CD8-positive, alpha-beta memory T cell (primary cell): ENCODE results near the gene CAMK2B. TPM values are rescaled to one million over a fixed set of nuclear protein-coding genes. Genes with fewer than 3 reads are reported as not detected.

Source experiments
- CTCF ChIA-PET: fragments of 350-600 bp; sonication (Branson Sonifier 250); formaldehyde crosslinking; loops from one replicate; lab custom pipeline; 2021; ENCODE audit warnings: antibody characterized with exemption; lab: Charles Lee
- POLR2A ChIA-PET: fragments of 350-600 bp; sonication (Branson Sonifier 250); formaldehyde crosslinking; loops from one replicate; lab custom pipeline; 2021; ENCODE audit warnings: antibody characterized with exemption; lab: Charles Lee
- DNase-seq, 5 donors: peaks; one replicate each; pipeline versions ENCODE4 v3.0.0 to v3.0.0-alpha.2; 2020 to 2022; ENCODE audit warnings: mixed read lengths in 1 of 5
- H3K27ac ChIP-seq: one replicate; pipeline ENCODE4 v1.7.0; 2013; ENCODE audit warnings: low read depth, mild to moderate bottlenecking, low read length, moderate library complexity
- H3K27me3 ChIP-seq: 2 replicates; pipeline ENCODE4 v1.7.0; 2013; ENCODE audit warnings: low read length, mild to moderate bottlenecking; ENCODE audit not compliant: insufficient read depth, poor library complexity, severe bottlenecking
- H3K36me3 ChIP-seq: 2 replicates; pipeline ENCODE4 v1.7.0; 2013; ENCODE audit warnings: mild to moderate bottlenecking, low read length, moderate library complexity; ENCODE audit not compliant: insufficient read depth
- H3K4me1 ChIP-seq: 2 replicates; pipeline ENCODE4 v1.7.0; 2013; ENCODE audit warnings: mild to moderate bottlenecking, low read length, moderate library complexity; ENCODE audit not compliant: insufficient read depth
- H3K4me3 ChIP-seq: 2 replicates; pipeline ENCODE4 v1.7.0; 2013; ENCODE audit warnings: mild to moderate bottlenecking, low read length
- H3K9me3 ChIP-seq: 2 replicates; pipeline ENCODE4 v1.7.0; 2013; ENCODE audit warnings: mild to moderate bottlenecking, low read length
- H3K27ac Mint-ChIP-seq, 8 donors: one replicate each; pipeline ENCODE4 v1.8.0; 2020 to 2021; ENCODE audit warnings: mixed read lengths in 8 of 8, mild to moderate bottlenecking in 6 of 8, inconsistent platforms in 3 of 8, moderate library complexity in 3 of 8
- H3K27me3 Mint-ChIP-seq, 2 donors: one replicate each; pipeline ENCODE4 v1.8.0; 2020 to 2021; ENCODE audit warnings: mixed read lengths in 2 of 2, mild to moderate bottlenecking in 1 of 2, moderate library complexity in 1 of 2
- H3K36me3 Mint-ChIP-seq, 3 donors: one replicate each; pipeline ENCODE4 v1.8.0; 2020 to 2021; ENCODE audit warnings: mixed read lengths in 3 of 3, inconsistent platforms in 1 of 3, mild to moderate bottlenecking in 1 of 3
- H3K4me1 Mint-ChIP-seq, 3 donors: one replicate each; pipeline ENCODE4 v1.8.0; 2020 to 2021; ENCODE audit warnings: mixed read lengths in 3 of 3, inconsistent platforms in 1 of 3, mild to moderate bottlenecking in 1 of 3
- H3K4me3 Mint-ChIP-seq, 7 donors: one replicate each; pipeline ENCODE4 v1.8.0; 2020 to 2021; ENCODE audit warnings: mixed read lengths in 7 of 7, mild to moderate bottlenecking in 6 of 7, moderate library complexity in 4 of 7, inconsistent platforms in 2 of 7
- H3K9me3 Mint-ChIP-seq, 5 donors: one replicate each; pipeline ENCODE4 v1.8.0; 2020 to 2022; ENCODE audit warnings: mixed read lengths in 5 of 5, mild to moderate bottlenecking in 3 of 5, moderate library complexity in 2 of 5, inconsistent platforms in 1 of 5
- polyA plus RNA-seq: library from polyadenylated mRNA; unstranded; fragments of 300-500 nt; fragmentation: Illumina TruSeq; gene quantifications from one replicate; pipeline ENCODE4 v1.2.3, GENCODE V29; 2021
- total RNA-seq, 2 experiments: library from RNA; stranded (reverse); gene quantifications; one replicate each; pipeline ENCODE4 v1.2.3, GENCODE V29; 2021

The CAMK2B gene
- total and polyA plus RNA-seq, 3 experiments from 2014 or later: 0.42 to 0.90 TPM; not detected in 1

GRCh38 chr7:44285561-44285960 is 39.8 kb downstream of the CAMK2B start:
- Histone ChIP-seq H3K27me3 (no peaks in the 10 kb centered on the region), H3K27ac (no peak overlapping the region), H3K4me3 (no peak overlapping the region), H3K36me3 (no peaks in the 10 kb centered on the region), H3K9me3 (no peaks in the 10 kb centered on the region), H3K4me1 (no peaks in the 10 kb centered on the region)
- Mint-ChIP-seq H3K27me3 (peaks cover 2% of the 10 kb centered on the region in 2 donors), H3K27ac (no peak overlapping the region), H3K4me3 (no peak overlapping the region), H3K4me1 (no peaks in the 10 kb centered on the region), H3K36me3 (no peaks in the 10 kb centered on the region), H3K9me3 (no peaks in the 10 kb centered on the region)
- CTCF ChIA-PET: no interaction called here
- POLR2A ChIA-PET: no interaction called here
- peak in 1 of 5 donors; percentile 15 for DNase-seq

GRCh38 chr7:44284881-44285541 is 40.4 kb downstream of the CAMK2B start:
- Mint-ChIP-seq H3K4me1 (no peaks in the 10 kb centered on the region), H3K36me3 (no peaks in the 10 kb centered on the region), H3K27ac (no peak overlapping the region), H3K9me3 (no peaks in the 10 kb centered on the region), H3K4me3 (no peak overlapping the region), H3K27me3 (peaks cover 0 to 2% of the 10 kb centered on the region in 2 donors)
- peak in 1 of 5 donors; percentile 30 for DNase-seq
- Histone ChIP-seq H3K4me1 (no peaks in the 10 kb centered on the region), H3K27me3 (no peaks in the 10 kb centered on the region), H3K4me3 (no peak overlapping the region), H3K27ac (no peak overlapping the region), H3K9me3 (no peaks in the 10 kb centered on the region), H3K36me3 (no peaks in the 10 kb centered on the region)
- ChIA-PET POLR2A (no interaction called here), CTCF (no interaction called here)

GRCh38 chr7:44284216-44284615 is 41.2 kb downstream of the CAMK2B start:
- H3K36me3 ChIP-seq: no peaks in the 10 kb centered on the region
- no peaks in the 10 kb centered on the region for H3K27me3 Mint-ChIP-seq
- no peaks in the 10 kb centered on the region for H3K27me3 ChIP-seq
- H3K27ac ChIP-seq: no peak overlapping the region
- ChIA-PET POLR2A (no interaction called here), CTCF (no interaction called here)
- DNase-seq: peak in 1 of 5 donors; percentile 28
- H3K4me1 Mint-ChIP-seq: no peaks in the 10 kb centered on the region
- H3K4me1 ChIP-seq: no peaks in the 10 kb centered on the region
- no peaks in the 10 kb centered on the region for H3K36me3 Mint-ChIP-seq
- H3K27ac Mint-ChIP-seq: peak overlapping the region in 1 of 8 donors; percentile 73
- no peaks in the 10 kb centered on the region for H3K9me3 ChIP-seq
- H3K4me3 Mint-ChIP-seq: no peak overlapping the region
- no peaks in the 10 kb centered on the region for H3K9me3 Mint-ChIP-seq
- H3K4me3 ChIP-seq: no peak overlapping the region

- H3K4me3 ChIP-seq: no peak overlapping the region
These were observed 41.8 kb downstream of the CAMK2B start for GRCh38 chr7:44283381-44284211.

GRCh38 chr7:44282601-44283171 is 42.7 kb downstream of the CAMK2B start:
- no peak overlapping the region for H3K4me3 ChIP-seq
- Mint-ChIP-seq H3K9me3 (no peaks in the 10 kb centered on the region), H3K36me3 (no peaks in the 10 kb centered on the region), H3K27me3 (no peaks in the 10 kb centered on the region), H3K4me3 (no peak overlapping the region), H3K27ac (no peak overlapping the region), H3K4me1 (no peaks in the 10 kb centered on the region)
- no peaks in the 10 kb centered on the region for H3K27me3 ChIP-seq
- no peaks in the 10 kb centered on the region for H3K4me1 ChIP-seq
- H3K27ac ChIP-seq: no peak overlapping the region
- no peaks in the 10 kb centered on the region for H3K36me3 ChIP-seq
- peak in 1 of 5 donors; percentile 35 for DNase-seq
- CTCF ChIA-PET: no interaction called here
- H3K9me3 ChIP-seq: no peaks in the 10 kb centered on the region
- POLR2A ChIA-PET: no interaction called here

More at GRCh38 chr7:44283381-44284211, 41.8 kb downstream of the CAMK2B start:
- Mint-ChIP-seq H3K36me3 (no peaks in the 10 kb centered on the region), H3K9me3 (no peaks in the 10 kb centered on the region), H3K27ac (peak overlapping the region in 1 of 8 donors; percentile 73), H3K4me3 (no peak overlapping the region), H3K27me3 (no peaks in the 10 kb centered on the region), H3K4me1 (no peaks in the 10 kb centered on the region)
- ChIA-PET CTCF (no interaction called here), POLR2A (no interaction called here)
- H3K27ac ChIP-seq: no peak overlapping the region
- no peaks in the 10 kb centered on the region for H3K9me3 ChIP-seq
- peak in 1 of 5 donors; percentile 31 for DNase-seq
- no peaks in the 10 kb centered on the region for H3K36me3 ChIP-seq
- no peaks in the 10 kb centered on the region for H3K4me1 ChIP-seq
- H3K27me3 ChIP-seq: no peaks in the 10 kb centered on the region

- DNase-seq: peak in 1 of 5 donors; percentile 29
- no peaks in the 10 kb centered on the region for H3K36me3 ChIP-seq
- H3K4me3 ChIP-seq: no peak overlapping the region
- POLR2A ChIA-PET: no interaction called here
- Mint-ChIP-seq H3K4me3 (no peak overlapping the region), H3K27me3 (no peaks in the 10 kb centered on the region), H3K36me3 (no peaks in the 10 kb centered on the region), H3K4me1 (no peaks in the 10 kb centered on the region), H3K9me3 (no peaks in the 10 kb centered on the region), H3K27ac (no peak overlapping the region)
- H3K27me3 ChIP-seq: no peaks in the 10 kb centered on the region
- H3K9me3 ChIP-seq: no peaks in the 10 kb centered on the region
- H3K27ac ChIP-seq: no peak overlapping the region
- H3K4me1 ChIP-seq: no peaks in the 10 kb centered on the region
- CTCF ChIA-PET: no interaction called here
These were observed 43.4 kb downstream of the CAMK2B start for GRCh38 chr7:44281811-44282600.

GRCh38 chr7:44280993-44281721 is 44.2 kb downstream of the CAMK2B start:
- H3K27me3 ChIP-seq: no peaks in the 10 kb centered on the region
- peak in 1 of 5 donors; percentile 44 for DNase-seq
- H3K4me1 ChIP-seq: no peaks in the 10 kb centered on the region
- H3K9me3 ChIP-seq: no peaks in the 10 kb centered on the region
- Mint-ChIP-seq H3K27ac (no peak overlapping the region), H3K9me3 (no peaks in the 10 kb centered on the region), H3K4me3 (no peak overlapping the region), H3K36me3 (no peaks in the 10 kb centered on the region), H3K4me1 (no peaks in the 10 kb centered on the region), H3K27me3 (no peaks in the 10 kb centered on the region)
- H3K4me3 ChIP-seq: no peak overlapping the region
- no peaks in the 10 kb centered on the region for H3K36me3 ChIP-seq
- ChIA-PET POLR2A (no interaction called here), CTCF (no interaction called here)
- H3K27ac ChIP-seq: no peak overlapping the region
